IPS DF 6.9 (cell line): ENCODE results near the gene CHIC2.

Source experiments
- DNase-seq: peaks from one replicate; pipeline ENCODE4 v3.0.0-alpha.2; 2013; ENCODE audit warnings: low read depth, low spot score
- H3K27ac ChIP-seq: one replicate; pipeline ENCODE4 v1.5.1; 2013; ENCODE audit warnings: low read length, control low read depth
- H3K27me3 ChIP-seq: 2 replicates; pipeline ENCODE4 v1.6.1; 2013; ENCODE audit warnings: mild to moderate bottlenecking, low read length; ENCODE audit not compliant: control insufficient read depth, insufficient read depth
- H3K36me3 ChIP-seq: 2 replicates; pipeline ENCODE4 v1.6.1; 2013; ENCODE audit warnings: low read length; ENCODE audit not compliant: control insufficient read depth, insufficient read depth
- H3K4me1 ChIP-seq: 2 replicates; pipeline ENCODE4 v1.6.1; 2013; ENCODE audit warnings: low read length; ENCODE audit not compliant: control insufficient read depth, insufficient read depth
- H3K4me3 ChIP-seq: 2 replicates; pipeline ENCODE4 v1.5.1; 2013; ENCODE audit warnings: mild to moderate bottlenecking, low read length
- H3K9me3 ChIP-seq: 2 replicates; pipeline ENCODE4 v1.6.1; 2013; ENCODE audit warnings: low read length, inconsistent platforms; ENCODE audit not compliant: control insufficient read depth, insufficient read depth
- WGBS: extraction: QIAGEN DNeasy Blood & Tissue Kit; methylation state at CpG from one replicate; pipeline ENCODE4 v1.1.7; 2013; ENCODE audit warnings: mixed read lengths, missing lambda C conversion rate; ENCODE audit not compliant: insufficient read length, insufficient coverage; 5-methylcytosine and 5-hydroxymethylcytosine counted together

CHIC2 gene

GRCh38 chr4:54073271-54073880 lies 9.0 kb upstream of the CHIC2 start:
- WGBS: no CpG with 5 or more reads among the region's 2 CpGs
- Histone ChIP-seq H3K27me3 (no peaks in the 10 kb centered on the region), H3K27ac (no peak overlapping the region), H3K4me3 (no peak overlapping the region), H3K36me3 (no peaks in the 10 kb centered on the region), H3K4me1 (no peaks in the 10 kb centered on the region), H3K9me3 (no peaks in the 10 kb centered on the region)
- no peak for DNase-seq

GRCh38 chr4:54067166-54067565 lies 2.8 kb upstream of the CHIC2 start:
- no peak overlapping the region for H3K4me3 ChIP-seq
- no peak overlapping the region for H3K27ac ChIP-seq
- H3K27me3 ChIP-seq: no peaks in the 10 kb centered on the region
- no peaks in the 10 kb centered on the region for H3K36me3 ChIP-seq
- DNase-seq: no peak
- no peaks in the 10 kb centered on the region for H3K9me3 ChIP-seq
- no CpG with 5 or more reads among the region's 5 CpGs for WGBS
- no peaks in the 10 kb centered on the region for H3K4me1 ChIP-seq

GRCh38 chr4:54066718-54067129 lies 2.3 kb upstream of the CHIC2 start:
- Histone ChIP-seq H3K27ac (no peak overlapping the region), H3K36me3 (no peaks in the 10 kb centered on the region), H3K27me3 (no peaks in the 10 kb centered on the region), H3K4me3 (no peak overlapping the region), H3K9me3 (no peaks in the 10 kb centered on the region), H3K4me1 (no peaks in the 10 kb centered on the region)
- DNase-seq: no peak
- no CpG with 5 or more reads among the region's 2 CpGs for WGBS

GRCh38 chr4:54066088-54066415 lies 1.6 kb upstream of the CHIC2 start:
- no peaks in the 10 kb centered on the region for H3K9me3 ChIP-seq
- WGBS: no CpG with 5 or more reads among the region's 2 CpGs
- no peaks in the 10 kb centered on the region for H3K27me3 ChIP-seq
- H3K36me3 ChIP-seq: no peaks in the 10 kb centered on the region
- no peak overlapping the region for H3K27ac ChIP-seq
- H3K4me1 ChIP-seq: no peaks in the 10 kb centered on the region
- DNase-seq: no peak
- no peak overlapping the region for H3K4me3 ChIP-seq

- WGBS: 100% methylated on average over 1 of the region's 6 CpGs
- H3K4me1 ChIP-seq: no peaks in the 10 kb centered on the region
- H3K27ac ChIP-seq: no peak overlapping the region
- no peak for DNase-seq
- no peak overlapping the region for H3K4me3 ChIP-seq
- no peaks in the 10 kb centered on the region for H3K36me3 ChIP-seq
- no peaks in the 10 kb centered on the region for H3K9me3 ChIP-seq
- no peaks in the 10 kb centered on the region for H3K27me3 ChIP-seq
Observed at GRCh38 chr4:54065282-54066087, 1.1 kb upstream of the CHIC2 start.

- WGBS: no CpG with 5 or more reads among the region's 38 CpGs
- no peaks in the 10 kb centered on the region for H3K36me3 ChIP-seq
- no peaks in the 10 kb centered on the region for H3K4me1 ChIP-seq
- H3K4me3 ChIP-seq: peak overlapping the region; percentile 66
- no peak overlapping the region for H3K27ac ChIP-seq
- H3K9me3 ChIP-seq: no peaks in the 10 kb centered on the region
- no peaks in the 10 kb centered on the region for H3K27me3 ChIP-seq
- no peak for DNase-seq
Observed at GRCh38 chr4:54063737-54064316, 578 bp downstream of the CHIC2 start.

- Histone ChIP-seq H3K9me3 (no peaks in the 10 kb centered on the region), H3K36me3 (no peaks in the 10 kb centered on the region), H3K27ac (no peak overlapping the region), H3K4me1 (no peaks in the 10 kb centered on the region), H3K27me3 (no peaks in the 10 kb centered on the region), H3K4me3 (no peak overlapping the region; the same call in 1 of the 2 replicates)
- no peak for DNase-seq
- WGBS: no CpG with 5 or more reads among the region's 4 CpGs
Observed at GRCh38 chr4:54063229-54063628, 1.2 kb downstream of the CHIC2 start.

GRCh38 chr4:54062392-54062791 lies 2.0 kb downstream of the CHIC2 start:
- Histone ChIP-seq H3K4me1 (no peaks in the 10 kb centered on the region), H3K27ac (no peak overlapping the region), H3K4me3 (no peak overlapping the region), H3K36me3 (no peaks in the 10 kb centered on the region), H3K9me3 (no peaks in the 10 kb centered on the region), H3K27me3 (no peaks in the 10 kb centered on the region)
- no peak for DNase-seq
- no CpG with 5 or more reads among the region's 3 CpGs for WGBS

- no peaks in the 10 kb centered on the region for H3K36me3 ChIP-seq
Observed at GRCh38 chr4:54061873-54062272, 2.5 kb downstream of the CHIC2 start.

GRCh38 chr4:54061067-54061466 lies 3.3 kb downstream of the CHIC2 start:
- Histone ChIP-seq H3K4me1 (no peaks in the 10 kb centered on the region), H3K4me3 (no peak overlapping the region), H3K36me3 (no peaks in the 10 kb centered on the region), H3K27me3 (no peaks in the 10 kb centered on the region), H3K9me3 (no peaks in the 10 kb centered on the region), H3K27ac (no peak overlapping the region)
- no peak for DNase-seq
- no CpG with 5 or more reads among the region's 3 CpGs for WGBS

More at GRCh38 chr4:54061873-54062272, 2.5 kb downstream of the CHIC2 start:
- Histone ChIP-seq H3K9me3 (no peaks in the 10 kb centered on the region), H3K4me3 (no peak overlapping the region), H3K27ac (no peak overlapping the region), H3K27me3 (no peaks in the 10 kb centered on the region), H3K4me1 (no peaks in the 10 kb centered on the region)
- DNase-seq: no peak
- 100% methylated on average over 1 of the region's 1 CpG for WGBS
